ENCODE results near the gene TYK2.

Gene TYK2

GRCh38 chr19:10404888-10405820, 24.8 kb upstream of the TYK2 start (continued):
- no peak for TF ChIP-seq ZBTB6 (tag by site-specific recombination; IDR thresholded peaks at IDR 0.05)
- TF ChIP-seq ZBTB21 (tag by site-specific recombination; IDR thresholded peaks at IDR 0.05), result 0 out of 2 replicates have a peak, but pooled peaks have one; percentile 10
- 0 out of 2 replicates have a peak, but pooled peaks have one; percentile 32 for TF ChIP-seq GLIS1 (tag by site-specific recombination; IDR thresholded peaks at IDR 0.05)
- TF ChIP-seq, protein P1, sequence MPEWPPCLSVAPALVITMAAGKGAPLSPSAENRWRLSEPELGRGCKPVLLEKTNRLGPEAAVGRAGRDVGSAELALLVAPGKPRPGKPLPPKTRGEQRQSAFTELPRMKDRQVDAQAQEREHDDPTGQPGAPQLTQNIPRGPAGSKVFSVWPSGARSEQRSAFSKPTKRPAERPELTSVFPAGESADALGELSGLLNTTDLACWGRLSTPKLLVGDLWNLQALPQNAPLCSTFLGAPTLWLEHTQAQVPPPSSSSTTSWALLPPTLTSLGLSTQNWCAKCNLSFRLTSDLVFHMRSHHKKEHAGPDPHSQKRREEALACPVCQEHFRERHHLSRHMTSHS (tag by site-specific recombination; IDR thresholded peaks at IDR 0.05), result no peak
- no peak for TF ChIP-seq ZNF596 (tag by site-specific recombination; IDR thresholded peaks at IDR 0.05)
- TF ChIP-seq ZSCAN5A (tag by site-specific recombination; IDR thresholded peaks at IDR 0.05), result no peak
- no peak for TF ChIP-seq ZSCAN30 (tag by site-specific recombination; IDR thresholded peaks at IDR 0.05)
- TF ChIP-seq HIC1 (tag by site-specific recombination; IDR thresholded peaks at IDR 0.05), result no peak
- TF ChIP-seq, protein P2, sequence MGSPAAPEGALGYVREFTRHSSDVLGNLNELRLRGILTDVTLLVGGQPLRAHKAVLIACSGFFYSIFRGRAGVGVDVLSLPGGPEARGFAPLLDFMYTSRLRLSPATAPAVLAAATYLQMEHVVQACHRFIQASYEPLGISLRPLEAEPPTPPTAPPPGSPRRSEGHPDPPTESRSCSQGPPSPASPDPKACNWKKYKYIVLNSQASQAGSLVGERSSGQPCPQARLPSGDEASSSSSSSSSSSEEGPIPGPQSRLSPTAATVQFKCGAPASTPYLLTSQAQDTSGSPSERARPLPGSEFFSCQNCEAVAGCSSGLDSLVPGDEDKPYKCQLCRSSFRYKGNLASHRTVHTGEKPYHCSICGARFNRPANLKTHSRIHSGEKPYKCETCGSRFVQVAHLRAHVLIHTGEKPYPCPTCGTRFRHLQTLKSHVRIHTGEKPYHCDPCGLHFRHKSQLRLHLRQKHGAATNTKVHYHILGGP (tag by site-specific recombination; IDR thresholded peaks at IDR 0.05), result no peak
- 0 out of 2 replicates have a peak, but pooled peaks have one; percentile 6 for TF ChIP-seq ZNF341 (tag by site-specific recombination; IDR thresholded peaks at IDR 0.05; ENCODE audit: low read depth)
- no peak for TF ChIP-seq ZBTB44 (tag by site-specific recombination; IDR thresholded peaks at IDR 0.05)
- no peak for TF ChIP-seq OVOL3 (tag by site-specific recombination; IDR thresholded peaks at IDR 0.05)
- no peak for TF ChIP-seq ZBTB1 (tag by site-specific recombination; IDR thresholded peaks at IDR 0.05)
- no peak for TF ChIP-seq ZBTB26 (tag by site-specific recombination; optimal IDR thresholded peaks at IDR 0.05)
- no peak for TF ChIP-seq ZNF248 (tag by site-specific recombination; IDR thresholded peaks at IDR 0.05)
- TF ChIP-seq BCL11B (tag by site-specific recombination; IDR thresholded peaks at IDR 0.05; ENCODE audit: low read depth), result no peak
- no peak for TF ChIP-seq ZNF24 (tag by site-specific recombination; IDR thresholded peaks at IDR 0.05)
- TF ChIP-seq ZIC2 (tag by site-specific recombination; IDR thresholded peaks at IDR 0.05), result no peak
- no peak; the same call in none of the 2 replicates for TF ChIP-seq OSR2 (tag by site-specific recombination; IDR thresholded peaks at IDR 0.05)
- TF ChIP-seq ZNF19 (tag by site-specific recombination; IDR thresholded peaks at IDR 0.05; ENCODE audit: low read depth), result no peak
- TF ChIP-seq ZNF830 (tag by site-specific recombination; IDR thresholded peaks at IDR 0.05; ENCODE audit: low read depth), result no peak
- TF ChIP-seq IKZF3 (tag by site-specific recombination; IDR thresholded peaks at IDR 0.05), result 0 out of 2 replicates have a peak, but pooled peaks have one; percentile 12
- TF ChIP-seq ZNF121 (tag by site-specific recombination; IDR thresholded peaks at IDR 0.05), result no peak
- no peak for TF ChIP-seq ZSCAN16 (tag by site-specific recombination; IDR thresholded peaks at IDR 0.05)
- 0 out of 2 replicates have a peak, but pooled peaks have one; percentile 8 for TF ChIP-seq ZNF366 (tag by site-specific recombination; conservative IDR thresholded peaks at IDR 0.05)

All from HEK293 (cell line).